Stimulated activated CD8-positive, alpha-beta memory T cell treated with anti-CD3 and anti-CD28 coated beads, Interleukin-4, amount 100 ng/mL, for 48 hours (primary cell): ENCODE data around the gene GPATCH2.
"Not testable (repeated sequence)": the region's sequence is repeated elsewhere in the genome, so short reads cannot be mapped to it uniquely, and the experiment has no call there.

Experiments used
- DNase-seq: peaks from one replicate; pipeline ENCODE4 v3.0.0-alpha.2; 2020

The GPATCH2 gene

DNA sequence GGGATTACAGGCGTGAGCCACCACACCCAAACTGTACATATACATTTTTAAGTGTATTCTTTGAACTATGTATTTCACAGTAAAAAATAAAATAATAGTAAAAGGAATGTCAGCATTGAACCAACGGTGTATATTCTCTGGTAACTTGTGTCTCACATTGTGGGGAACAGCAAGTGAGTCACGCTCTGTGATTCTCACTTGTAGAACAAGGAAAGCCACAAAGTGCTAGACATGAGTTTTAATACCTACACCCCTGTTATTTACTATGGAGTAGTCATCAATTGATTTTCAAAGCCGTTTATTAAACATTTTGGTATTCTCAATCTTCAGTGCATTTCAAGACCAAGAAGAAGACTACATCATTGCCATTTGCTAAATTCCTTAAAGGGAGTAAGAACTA is 197.2 kb downstream of the GPATCH2 start:
- DNase-seq, result no peak

DNA sequence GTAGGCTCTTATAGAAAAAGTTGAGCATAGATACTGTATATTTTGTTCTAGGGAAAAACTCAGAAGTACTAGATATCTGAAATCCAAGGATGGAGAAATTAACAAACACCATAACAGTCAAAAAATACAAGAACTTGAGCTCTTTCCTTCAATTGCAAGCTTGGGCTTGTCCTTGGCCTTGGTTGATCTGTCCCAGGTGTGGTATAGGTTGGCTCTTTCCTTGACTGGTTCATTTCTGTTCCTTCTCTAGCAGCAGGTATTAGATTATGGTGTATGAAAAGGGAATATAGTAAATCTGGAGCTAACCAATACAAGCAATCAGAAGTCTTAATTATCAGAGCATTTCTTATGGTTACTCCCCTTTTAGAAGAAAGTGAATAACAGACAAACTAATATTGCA is 198.6 kb downstream of the GPATCH2 start:
- no peak for DNase-seq

DNA sequence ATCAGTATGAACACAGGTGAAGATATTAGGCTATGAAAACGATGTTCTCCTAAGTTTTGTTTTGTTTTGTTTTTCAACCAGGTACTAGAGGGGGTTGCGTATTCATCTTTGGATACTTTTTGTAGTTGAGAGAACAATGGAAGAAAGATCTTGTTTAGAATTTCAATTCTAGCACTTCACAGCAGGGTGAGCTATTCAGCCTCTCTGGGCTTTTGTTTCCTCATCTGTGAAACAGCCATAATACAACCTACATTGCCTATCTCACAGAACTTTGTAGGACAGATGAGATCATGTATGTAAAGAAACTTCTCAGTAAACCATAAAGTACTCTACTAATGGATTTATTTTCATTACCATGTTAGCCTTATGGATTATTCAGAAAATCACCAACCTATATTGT is 199.5 kb downstream of the GPATCH2 start:
- no peak for DNase-seq

DNA sequence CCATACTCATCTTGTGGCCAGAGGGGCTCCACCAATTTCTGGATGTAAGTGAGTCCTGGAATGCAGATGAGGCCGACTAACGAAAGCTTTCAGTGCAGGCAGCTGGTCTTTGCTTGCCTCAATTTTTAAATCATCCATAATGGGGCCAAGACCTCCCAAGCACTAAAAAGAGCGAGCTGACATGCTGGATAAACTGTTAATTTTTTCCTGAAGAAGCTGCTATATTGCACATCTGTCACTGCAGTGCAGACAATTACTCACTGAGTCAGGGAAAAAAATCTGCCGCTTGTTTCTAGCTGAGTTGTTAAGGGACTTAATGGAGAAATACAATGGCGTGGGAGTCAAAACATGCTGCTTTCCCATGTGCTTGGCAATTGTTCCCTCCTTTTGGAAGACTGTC is 205.5 kb downstream of the GPATCH2 start:
- DNase-seq, result no peak

DNA sequence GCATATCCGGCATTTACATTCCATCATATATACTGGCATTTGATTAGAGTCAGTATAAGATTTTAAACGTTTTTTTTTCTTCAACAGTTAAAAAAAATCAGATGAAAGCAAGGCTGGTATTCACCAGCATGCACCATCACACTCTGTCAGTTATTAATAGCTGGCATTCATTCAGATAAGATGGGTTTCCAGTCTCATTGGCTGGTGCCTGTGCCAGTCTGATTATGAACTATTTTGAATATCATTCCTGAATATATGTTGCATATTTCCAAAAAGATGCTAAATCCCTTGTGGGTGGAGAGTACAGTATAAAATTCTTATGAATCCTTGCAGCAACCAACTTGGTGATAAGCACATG is 211.7 kb downstream of the GPATCH2 start:
- DNase-seq, result no peak

DNA sequence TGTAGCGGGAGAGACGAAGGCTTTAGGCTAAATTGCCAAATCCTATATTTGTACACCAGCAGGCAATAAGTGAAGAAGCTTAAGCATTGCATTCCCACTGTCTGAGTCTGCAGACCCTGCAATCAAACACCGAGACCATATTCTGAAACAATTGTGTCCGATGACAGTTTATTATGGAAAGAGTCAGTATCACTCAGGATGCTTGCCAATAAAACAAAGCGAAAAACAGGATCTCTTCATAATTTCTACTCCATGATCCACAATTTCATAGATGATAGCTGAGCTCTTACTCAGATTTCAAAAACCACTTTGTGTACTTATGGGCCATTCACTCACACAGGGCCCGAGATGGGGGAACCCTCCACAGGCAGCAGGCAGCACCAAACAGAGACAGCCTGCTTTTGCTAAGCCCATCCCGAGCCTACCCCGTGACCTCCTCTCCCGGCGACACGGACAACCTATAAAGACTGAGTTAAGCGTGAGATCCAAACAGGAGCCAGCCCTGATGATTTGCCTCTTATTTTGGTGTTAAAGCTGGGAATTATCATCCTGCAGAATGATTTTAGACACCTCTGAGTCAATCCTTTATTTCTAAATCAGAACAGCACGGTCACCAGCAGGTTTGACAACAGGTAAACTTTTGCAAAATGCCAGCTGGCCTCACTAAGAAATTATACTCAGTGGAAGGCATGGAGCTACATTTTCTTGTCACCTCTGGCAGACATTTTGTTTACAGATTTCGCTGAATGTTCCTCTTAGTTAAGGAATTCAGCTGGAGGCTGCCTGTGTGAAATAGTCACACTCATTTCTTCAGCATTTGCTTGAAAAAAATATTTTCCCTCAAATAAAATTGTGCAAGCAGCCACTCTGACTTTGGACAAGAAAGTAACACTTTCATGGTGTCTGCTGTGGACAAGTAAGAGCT is 212.4 kb downstream of the GPATCH2 start:
- no peak for DNase-seq

DNA sequence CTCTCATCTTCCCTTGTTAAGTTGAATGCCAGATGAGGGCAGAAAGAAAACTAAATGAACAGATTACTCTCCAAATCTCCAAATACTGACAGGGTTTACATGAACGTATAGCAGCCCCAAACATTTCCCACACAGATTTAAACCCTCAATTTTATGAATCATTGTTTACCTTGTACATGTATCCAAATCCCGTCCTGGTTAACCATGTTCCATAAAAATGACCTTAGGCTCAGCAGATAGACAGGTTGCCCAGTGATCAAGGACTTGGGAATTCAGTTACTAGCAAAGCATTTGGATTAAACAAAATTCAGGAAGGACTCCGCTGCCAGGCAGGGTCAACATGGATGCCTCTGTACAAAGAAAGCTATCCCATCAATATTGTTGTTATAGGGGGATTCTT is 213.5 kb downstream of the GPATCH2 start:
- no peak for DNase-seq

DNA sequence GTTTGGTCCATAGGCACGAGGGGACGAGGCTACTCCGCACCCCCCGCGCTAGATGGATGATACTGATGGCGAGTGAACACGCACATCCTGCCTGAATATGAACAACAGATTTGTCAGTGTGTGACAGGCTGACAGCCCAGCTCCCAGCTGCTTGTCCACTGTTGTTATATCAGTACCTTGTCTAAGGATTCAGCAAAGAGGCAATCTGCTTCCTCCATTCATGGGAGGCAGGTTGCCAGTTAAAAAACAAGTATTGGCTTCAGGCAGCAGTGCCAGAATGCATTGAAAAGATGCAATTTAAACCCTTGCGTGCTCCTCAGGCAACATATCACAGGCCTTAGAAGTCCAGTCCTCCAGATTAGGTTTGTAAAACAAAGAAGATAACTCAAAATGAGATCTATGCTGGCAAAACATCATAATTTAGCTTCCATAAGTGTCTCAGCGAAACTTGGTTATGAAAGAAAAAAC is 223.3 kb downstream of the GPATCH2 start:
- no peak for DNase-seq

DNA sequence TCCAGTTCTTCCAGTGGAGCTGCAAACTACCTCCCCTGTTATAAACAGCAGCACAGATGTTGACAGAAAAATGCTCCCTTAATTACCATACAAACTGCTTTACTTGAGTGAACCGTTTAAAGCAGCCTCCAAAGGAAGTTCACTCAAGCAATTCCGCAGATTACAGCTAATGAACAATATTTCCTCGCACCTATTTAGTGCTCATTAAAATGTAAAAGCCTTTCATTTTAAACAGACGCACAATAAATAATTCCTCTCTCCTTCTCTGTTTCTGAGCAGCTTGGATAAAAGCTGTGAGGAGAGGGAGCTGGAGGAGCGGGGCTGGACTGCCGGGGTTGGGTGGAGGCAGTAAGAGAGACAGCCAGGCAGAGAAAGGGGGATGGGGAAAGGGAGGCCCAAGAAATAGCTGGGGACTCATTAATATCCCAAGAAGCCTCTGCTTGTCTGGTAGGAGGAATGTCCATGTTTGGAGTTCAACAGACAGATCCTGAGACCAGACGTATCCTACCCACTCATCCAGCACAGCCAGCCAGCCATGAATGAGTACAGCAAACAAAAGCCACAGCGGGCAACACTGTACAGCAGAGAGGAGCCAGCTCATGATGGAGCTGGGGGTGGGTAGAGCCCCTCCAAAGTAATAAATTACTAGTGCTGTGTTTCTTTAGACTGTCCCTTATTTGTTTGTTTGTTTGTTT is 227.7 kb downstream of the GPATCH2 start:
- DNase-seq, result no peak

DNA sequence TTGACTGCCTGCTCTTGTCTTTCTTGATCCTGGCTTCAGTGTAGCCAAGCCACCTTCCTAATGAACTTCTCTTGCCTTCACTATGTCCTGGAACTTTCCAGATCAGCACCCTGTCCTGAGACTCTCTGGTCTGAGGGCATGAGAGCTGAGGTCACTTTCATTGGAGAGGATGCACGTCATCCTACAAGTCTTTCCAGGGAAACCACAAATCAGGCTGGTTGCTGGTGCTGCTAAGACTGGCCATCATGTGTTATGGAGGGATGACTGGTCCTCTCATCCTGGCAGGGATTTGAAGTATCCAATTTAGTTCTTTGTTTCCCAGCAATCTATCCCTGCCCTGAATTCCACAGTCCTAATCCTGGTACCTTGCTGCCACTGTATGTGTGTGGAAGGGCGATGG is 228.6 kb downstream of the GPATCH2 start:
- DNase-seq, result no peak

DNA sequence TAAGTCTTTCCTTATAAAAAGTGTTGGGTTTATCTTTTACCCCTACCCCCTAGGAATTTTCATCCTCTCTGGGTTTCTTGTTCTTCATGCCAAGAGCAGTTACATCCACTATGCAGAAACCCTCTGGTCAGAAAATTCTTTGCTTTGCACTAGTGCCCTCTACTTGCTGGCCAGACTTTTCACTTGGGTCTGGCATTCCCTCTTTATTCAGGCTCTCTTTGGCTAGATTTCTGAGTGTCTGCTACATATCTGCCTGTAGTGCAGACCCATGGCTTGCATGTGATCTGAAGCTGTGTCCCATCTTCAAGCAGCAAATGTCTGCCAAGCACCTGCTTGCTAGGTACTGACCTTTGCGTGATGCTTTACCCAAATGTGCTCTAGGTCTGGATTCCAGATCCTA is 237.0 kb downstream of the GPATCH2 start:
- no peak for DNase-seq

DNA sequence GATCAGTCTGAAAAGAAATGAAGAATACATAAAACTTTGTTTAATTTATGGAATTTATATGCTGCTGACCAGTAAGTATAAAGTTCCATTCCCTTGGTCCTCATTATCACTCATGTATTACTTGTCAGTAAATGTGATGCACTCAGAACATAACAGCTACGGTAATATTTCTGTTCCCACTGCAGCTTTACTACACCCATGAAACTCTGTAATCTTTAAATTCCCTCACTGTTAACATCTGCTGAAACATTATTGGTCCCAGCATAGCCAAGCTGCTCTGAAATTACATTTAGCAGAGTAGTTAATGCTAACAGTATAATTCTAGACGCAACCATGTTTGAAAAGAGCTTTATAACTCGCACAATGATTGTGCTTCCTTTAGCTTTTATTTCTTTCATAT is 238.4 kb downstream of the GPATCH2 start:
- no peak for DNase-seq

DNA sequence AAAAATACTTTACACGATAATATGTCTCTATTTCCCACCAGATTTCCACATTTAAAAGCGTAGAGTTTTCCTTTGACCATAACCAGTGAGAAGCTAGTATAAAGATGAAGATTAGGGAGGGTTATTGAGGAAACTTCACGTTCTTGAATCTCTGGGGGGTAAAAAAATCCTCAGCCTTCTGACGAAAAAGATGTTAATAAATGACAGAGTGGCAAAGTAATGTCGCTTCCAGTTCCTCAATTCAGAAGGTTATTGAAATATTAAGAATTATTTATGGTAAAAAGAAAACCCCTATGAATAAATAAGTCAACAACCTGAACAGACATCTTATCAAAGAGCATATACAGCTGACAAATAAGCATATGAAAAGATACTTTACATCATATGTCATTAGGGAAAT is 241.0 kb downstream of the GPATCH2 start:
- DNase-seq, result no peak

DNA sequence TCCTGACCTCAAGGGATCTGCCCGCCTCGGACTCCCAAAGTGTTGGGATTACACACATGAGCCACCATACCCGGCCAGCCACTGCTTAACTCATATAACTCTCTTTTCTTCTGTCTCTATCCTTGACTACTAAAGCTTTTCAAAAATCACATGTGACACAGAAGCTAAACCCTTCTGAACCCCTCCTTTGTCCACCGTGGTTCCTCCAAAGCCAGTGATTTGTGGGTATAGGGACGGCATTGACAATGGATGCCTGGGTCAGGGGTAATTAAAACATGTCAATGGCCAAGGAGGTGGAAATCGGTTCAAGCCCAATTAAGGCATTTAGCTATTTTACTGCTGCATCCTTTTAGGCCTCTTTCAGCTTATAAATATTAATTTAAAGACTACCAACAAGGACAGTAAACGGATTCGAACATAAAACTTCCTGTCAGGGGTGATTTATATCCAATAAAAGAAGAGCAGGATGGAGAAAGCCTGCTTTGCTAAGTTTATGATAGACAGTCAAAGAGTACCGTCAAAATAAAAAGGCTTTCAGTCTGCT is 242.3 kb downstream of the GPATCH2 start:
- DNase-seq, result no peak

DNA sequence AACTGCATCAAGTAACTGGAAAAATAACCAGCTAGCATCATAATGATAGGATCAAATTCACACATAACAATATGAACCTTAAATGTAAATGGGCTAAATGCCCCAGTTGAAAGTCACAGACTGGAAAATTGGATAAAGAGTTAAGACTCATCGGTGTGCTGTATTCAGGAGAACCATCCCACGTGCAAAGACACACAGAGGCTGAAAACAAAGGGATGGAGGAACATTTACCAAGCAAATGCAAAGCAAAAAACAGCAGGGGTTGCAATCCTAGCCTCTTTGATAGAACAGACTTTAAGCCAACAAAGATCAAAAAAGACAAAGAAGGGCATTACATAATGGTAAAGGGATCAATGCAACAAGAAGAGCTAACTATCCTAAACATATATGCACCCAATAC is 249.1 kb downstream of the GPATCH2 start:
- not testable (repeated sequence) for DNase-seq

DNA sequence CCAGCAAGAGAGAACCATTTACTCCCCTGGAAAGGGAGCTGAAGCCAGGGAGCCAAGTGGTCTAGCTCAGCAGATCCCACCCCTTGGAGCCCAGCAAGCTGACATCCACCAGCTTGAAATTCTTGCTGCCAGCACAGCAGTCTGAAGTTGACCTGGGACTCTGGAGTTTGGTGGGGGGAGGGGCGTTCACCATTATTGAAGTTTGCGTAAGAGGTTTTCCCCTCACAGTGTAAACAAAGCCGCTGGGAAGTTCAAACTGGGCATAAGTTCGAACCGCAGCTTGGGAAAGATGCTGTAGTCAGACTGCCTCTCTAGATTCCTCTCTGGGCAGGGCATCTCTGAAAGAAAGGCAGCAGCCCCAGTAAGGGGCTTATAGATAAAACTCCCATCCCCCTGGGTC is 251.1 kb downstream of the GPATCH2 start:
- not testable (repeated sequence) for DNase-seq

DNA sequence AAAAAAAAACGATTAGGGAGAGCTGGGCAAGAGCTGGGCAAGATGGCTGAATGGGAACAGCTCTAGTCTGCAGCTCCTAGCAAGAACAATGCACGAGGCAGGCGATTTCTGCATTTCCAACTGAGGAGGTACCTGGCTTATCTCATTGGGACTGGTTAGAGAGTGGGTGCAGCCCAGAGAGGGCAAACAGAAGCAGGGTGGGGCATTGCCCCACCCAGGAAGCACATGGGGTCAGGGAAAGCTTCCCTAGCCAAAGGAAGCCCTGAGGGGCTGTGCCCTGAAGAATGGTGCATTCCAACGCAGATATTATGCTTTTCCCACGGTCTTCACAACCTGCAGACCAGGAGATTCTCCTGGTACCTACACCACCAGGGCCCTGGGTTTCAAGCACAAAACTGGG is 251.6 kb downstream of the GPATCH2 start:
- DNase-seq, result no peak
